ENCODE data around the gene EPS15.
"Not testable (repeated sequence)": the region's sequence is repeated elsewhere in the genome, so short reads cannot be mapped to it uniquely, and the experiment has no call there.

The EPS15 gene

DNA sequence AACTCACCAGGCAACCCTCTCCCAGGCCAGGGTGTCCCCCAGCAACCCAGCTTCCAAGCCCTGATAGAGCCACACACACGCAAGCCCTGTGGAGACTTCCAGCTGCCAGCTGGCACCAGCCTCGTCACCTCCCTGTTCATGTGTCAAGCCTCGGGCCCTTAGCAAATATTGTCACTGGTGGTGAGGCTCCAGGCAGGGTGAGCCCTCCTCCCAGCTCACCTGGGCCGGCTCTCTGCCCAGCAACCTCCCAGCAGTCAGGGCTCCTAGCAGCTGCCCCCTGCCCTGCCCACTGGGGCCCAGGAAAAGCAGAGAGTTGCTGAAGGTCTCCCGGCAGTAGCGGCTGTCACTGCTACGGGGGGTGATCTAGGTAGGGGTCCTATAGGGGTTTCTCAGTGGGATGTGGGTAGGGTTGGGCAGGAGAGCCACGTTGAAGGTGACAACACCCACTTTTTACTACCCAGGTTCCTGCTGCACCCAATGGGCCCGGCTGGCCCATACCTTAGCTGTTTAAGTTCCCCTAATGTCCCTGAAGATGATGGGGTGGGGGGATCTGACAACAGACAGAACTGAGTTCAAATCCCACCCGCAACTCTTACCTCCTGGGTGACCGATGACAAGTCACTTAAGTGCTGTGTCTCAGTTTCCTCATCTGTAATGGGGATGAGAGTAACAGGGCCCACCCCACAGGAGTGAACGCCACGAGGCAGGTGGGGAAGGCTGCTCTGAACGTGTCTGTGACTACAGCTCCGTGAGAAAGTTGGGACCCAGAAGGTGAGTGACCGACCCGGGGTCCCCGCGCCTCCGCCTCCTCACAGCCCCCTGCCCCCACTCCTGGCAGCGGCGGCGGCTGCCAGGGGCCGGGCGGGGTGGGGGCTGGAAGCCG lies 189.4 kb downstream of the EPS15 start:
- DNase-seq: no peak

DNA sequence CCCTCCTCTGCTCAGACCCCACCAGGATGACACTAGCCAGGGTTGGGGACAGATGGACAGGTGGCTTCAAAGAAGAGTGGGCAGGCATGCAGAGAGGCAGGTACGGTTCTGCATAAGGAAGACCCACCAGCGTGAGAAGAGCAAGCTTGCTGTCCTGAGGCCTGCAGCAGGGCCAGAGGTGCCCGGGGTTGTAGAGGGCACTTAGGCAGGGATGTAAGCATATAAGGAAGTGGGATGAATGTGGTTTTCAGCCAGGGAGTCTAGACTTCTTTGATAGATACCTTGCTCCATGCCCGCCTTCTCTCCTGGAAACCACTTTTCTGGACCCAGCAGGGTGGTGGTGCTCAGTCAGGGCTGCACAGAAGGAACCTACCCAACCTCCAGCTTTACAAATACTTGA lies 190.1 kb downstream of the EPS15 start:
- no peak for DNase-seq

DNA sequence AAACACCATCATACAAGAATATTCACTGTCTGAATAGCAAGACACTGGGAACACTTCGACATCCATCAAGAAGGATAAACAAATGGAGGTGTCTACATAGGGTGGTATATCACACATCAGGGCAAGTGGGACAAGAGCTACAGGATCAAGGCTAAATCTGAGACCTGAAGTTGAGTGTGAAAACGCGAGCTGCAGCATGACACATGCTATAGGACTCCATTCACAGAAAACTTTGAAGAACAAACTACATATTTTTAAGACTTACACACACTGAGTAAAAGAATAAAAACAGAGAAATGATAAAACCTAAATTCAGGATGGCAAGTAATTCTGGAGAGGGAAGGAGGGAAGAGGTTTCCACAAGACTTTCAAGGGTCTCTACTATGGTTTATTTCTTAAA lies 190.8 kb downstream of the EPS15 start:
- no peak for DNase-seq

DNA sequence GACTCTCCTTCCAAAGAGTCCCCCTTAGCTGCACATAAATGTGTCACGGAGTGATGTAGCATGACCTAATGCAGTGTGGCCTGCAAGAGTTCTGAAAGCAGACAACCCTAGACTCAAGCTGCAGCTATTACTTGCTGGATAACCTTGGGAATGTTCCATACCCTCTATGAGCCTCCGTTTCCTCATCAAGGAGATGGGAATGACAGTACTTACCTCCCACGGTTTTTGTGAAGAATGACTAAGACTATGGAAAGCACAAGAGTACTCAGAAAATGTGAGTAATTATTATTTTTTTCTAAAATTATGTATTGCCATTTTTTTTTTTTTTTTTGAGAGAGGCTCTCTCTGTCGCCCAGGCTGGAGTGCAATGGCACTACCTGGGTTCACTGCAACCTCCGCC lies 191.7 kb downstream of the EPS15 start:
- no peak for DNase-seq

DNA sequence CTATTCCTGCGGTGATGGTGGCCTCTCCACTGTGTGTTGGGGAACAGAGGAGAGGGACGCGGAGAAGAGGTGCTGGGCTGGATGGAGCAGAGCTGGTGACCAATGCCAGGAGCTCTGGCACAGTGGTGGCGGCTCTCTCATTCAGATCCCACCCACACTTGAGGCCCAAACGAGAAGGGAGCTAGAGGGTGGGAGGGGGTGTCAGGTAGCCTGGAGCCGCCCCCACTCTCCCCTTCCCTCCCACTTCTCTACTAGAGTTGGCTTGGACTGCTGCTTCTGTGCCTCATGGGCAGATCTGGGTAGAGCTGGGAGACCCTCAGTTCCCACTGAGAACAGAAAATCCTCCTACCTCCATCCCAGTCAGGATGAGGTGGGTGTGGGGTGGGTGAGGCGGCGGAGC lies 192.2 kb downstream of the EPS15 start:
- DNase-seq: no peak

DNA sequence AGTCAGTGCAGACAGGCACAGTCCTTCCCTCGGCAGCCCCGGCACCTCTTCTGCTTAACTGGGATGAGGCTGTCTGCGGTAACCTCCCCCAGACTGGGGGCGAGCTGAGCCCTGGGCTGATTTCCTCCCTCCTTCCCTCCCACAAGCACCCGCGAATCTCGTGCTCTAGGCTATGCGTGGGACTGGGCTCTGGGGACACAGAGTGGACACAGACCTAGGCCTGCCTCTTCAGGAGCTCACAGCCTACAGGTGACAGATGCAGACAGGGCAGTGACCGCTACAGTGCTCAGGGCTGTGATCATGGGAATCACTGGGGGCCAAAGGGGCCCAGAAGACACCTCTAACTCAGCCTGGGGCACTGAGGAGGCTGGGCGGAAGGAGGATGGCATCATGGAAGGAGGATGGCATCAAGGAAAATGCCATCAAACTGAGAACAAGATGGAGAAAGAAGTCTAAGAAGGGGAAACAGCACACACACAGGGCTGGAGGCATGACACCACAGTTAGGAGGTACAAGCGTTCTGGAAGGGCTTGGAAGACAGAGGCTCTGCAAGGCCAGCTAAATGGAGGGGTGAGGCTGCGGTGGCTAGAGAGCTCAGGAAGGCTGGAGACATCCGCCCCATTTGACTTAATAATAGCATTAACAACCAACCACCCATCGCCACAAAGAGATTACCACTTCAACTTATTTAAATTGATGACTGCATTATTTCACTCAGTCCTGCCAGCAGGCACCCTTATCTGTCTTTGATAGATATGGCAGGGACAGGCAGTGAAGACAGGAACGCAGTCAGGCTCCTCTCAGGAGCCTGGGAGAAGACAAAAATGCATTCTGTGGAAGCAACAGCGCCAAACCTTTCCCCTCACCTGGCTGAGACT lies 192.9 kb downstream of the EPS15 start:
- DNase-seq: no peak

DNA sequence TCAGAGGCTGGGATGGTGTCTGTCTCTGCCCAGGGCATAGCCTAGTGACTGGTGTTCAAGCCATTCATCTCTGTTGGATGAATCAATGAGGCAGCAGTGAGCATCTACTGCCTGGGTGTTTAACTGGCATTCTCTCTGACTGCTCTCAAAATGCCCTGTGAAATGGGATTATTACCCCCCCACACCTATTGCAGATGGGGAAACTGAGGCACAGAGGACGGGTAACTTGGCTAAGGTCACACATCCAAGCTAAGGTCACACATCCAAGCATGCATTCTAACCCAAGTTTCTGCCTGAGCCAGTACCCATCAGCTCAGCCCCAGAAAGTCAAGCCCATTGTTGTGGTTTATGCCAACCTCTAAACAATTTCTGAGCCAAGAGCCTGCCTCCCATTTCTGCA lies 193.7 kb downstream of the EPS15 start:
- no peak for DNase-seq

DNA sequence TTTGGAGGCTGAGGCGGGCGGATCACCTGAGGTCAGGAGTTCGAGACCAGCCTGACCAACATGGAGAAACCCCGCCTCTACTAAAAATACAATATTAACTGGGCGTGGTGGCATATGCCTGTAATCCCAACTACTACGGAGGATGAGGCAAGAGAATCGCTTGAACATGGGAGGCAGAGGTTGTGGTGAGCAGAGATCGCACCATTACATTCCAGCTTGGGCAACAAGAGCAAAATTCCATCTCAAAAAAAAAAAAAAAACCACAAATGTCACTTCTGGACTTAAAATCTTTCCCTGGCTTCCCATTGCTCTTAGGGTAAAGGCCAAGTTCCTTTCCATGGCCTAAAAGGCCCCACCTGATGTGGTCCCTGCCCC lies 194.1 kb downstream of the EPS15 start:
- DNase-seq: not testable (repeated sequence)

DNA sequence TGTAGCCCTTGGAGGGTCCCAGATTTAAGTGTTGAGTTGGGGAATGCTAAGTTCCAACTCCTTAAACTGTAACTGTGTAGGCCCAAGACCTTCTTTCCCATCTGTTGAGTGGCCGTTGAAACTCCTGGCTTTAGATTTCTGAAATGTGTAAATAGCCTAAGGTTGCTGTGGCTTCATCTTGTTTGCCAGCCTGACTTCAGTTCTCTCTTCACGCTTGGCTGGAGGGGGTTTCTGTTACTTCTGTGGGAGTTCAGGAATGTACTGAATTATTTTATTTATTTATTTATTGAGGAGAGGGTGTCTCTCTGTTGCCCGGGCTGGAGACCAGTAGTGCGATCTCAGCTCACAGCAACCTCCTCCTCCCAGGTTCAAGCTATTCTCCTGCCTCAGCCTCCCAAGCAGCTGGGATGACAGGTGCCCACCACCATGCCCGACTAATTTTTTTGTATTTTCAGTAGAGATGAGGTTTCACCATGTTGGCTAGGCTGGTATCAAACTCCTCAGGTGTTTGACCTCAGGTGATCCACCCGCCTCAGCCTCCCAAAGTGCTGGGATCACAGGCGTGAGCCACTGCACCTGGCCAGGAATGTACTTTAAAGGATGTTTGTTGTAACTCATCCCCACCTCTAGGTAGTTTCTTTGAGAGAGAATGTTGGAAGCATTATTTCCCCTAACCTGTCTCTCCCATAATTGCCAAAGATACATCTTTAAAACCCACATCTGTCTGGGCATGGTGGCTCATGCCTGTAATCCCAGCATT lies 194.6 kb downstream of the EPS15 start:
- no peak for DNase-seq

DNA sequence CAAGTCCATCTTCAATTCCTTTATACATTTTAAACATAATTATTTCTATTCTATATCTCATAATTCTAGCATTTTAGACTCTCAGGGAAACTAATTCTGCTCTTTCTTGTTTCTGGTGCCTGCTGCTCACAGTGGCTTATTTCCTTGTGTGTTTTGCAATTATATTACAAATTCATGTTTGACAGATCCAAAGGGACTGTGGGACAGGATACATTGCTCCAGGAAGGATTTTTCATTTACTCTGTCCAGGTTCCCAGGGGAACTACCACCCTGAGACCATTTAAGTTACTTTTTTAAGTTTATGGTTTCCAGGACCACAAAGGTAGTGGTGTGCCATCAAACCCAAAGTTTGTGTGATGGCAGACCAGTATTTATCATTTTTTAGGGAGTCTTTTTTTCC lies 195.3 kb downstream of the EPS15 start:
- no peak for DNase-seq

DNA sequence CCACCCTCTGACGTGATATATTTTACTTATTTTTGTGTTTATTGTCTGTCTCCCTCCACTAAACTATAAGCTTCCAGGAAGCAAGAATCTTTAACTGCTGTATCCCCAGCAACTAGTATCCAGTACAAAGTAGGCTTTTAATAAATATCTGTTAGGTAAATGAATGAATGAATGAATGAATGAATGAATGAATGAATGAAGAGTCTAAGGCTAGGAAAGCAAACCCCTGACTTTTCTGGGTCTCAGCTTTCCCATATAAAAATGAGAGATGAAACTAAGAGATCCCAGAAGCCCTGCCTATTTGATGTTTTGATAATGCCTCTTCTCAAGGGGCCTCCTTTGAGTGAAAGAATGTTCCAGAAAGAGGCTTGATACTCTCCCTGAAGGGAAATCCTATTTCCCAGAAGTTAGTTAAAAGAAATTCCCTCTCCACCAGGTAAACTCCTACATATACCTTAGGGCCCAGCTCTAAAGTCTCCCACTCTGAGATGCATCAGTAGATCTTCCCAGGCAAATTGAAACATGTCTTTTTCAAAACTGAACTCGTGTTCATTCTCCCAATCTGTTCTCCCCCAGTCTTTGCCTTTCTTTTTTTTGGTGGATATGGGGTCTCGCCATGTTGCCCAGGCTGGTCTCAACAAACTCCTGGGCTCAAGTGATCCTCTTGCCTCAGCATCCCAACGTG lies 196.5 kb downstream of the EPS15 start:
- no peak for DNase-seq

DNA sequence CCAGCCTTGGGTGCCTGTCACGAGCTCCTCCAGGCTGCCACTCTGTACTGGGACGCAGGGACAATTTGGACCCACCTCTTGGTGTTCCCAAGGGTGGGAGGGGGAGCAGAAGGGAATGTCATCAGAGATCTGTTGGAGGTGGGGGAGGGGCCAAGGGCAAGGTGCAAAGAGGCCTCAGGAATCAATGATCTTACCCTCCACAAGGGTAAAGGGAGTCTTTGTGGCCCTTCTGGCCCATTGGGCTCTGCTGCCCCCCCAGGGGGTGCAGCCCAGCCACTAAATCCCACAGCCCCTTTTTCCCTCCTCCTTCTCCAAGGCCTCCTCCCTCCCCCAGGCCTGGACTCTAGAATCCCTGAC lies 197.2 kb downstream of the EPS15 start:
- no peak for DNase-seq

DNA sequence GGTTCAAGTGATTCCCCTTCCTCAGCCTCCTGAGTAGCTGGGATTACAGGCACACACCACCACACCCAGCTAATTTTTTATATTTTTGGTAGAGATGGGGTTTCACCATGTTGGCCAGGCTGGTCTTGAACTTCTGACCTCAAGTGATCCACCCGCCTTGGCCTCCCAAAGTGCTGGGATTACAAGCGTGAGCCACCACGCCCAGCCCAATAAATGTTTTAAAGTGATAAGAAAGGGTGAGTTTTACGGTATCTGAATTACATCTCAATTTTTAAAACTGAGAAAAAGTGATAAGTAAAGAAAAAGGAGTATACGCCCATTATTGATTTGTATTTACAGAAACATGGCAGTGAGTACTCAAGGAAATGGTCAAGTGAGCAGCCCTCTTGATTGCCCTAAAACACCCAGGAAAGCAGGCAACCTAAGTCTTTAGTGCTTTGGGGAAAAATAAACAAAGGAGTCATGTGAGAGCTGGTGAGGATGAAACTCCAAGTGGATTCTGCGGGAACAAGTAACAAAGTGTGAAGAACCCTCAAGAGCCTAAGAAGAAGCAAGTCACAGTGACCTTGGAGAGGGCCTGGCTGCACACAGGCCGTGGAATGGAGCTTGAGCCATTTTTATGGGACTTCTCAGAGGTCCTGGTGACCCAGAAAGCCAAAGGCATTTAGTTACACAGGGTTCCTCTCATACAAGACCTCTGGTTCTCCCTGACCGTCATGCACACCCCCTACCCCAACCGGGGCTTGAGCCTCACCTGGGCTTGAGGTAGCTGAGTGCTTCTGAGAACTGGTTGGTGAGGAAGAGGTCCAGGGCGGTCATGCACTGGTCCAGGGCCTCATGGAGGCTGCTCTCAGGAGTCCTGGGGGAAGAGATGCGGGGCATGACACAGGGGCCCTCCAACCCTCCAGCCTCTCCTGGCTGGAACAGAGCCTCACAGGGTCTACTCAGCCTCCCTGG lies 197.8 kb downstream of the EPS15 start:
- DNase-seq: no peak

DNA sequence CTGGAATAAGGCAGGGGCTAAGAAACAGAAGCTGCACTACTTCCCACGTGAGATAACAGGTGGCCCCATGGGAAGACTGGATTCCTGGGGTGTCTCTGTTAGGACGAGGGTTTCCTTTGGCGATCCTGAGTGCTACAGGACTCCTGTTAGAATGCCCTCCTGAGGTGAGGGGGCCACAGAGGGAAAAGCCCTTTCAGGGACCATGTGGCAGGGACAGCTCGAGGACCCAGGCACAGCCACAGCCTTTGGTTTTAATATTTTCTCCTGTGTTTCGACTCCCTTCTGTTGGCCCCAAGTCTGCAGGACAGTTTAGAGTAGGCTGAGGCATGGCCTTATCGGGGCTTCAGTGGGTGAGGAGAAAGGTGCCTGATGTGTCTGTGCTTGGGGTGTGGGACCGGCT lies 201.3 kb downstream of the EPS15 start:
- DNase-seq: no peak

DNA sequence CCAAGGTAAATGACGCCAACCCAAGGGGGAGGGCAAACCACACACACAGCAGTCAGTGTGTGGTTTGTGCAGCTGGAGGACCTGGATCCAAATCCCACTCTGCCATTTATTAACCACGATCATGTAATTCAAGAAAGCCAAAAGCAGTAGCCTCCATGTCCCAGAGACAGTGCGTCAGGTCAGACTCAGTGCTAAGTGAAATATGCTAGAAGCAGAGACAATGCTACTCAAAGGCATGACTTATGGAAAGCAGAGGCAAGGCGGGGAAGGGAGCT lies 202.3 kb downstream of the EPS15 start:
- no peak for DNase-seq

DNA sequence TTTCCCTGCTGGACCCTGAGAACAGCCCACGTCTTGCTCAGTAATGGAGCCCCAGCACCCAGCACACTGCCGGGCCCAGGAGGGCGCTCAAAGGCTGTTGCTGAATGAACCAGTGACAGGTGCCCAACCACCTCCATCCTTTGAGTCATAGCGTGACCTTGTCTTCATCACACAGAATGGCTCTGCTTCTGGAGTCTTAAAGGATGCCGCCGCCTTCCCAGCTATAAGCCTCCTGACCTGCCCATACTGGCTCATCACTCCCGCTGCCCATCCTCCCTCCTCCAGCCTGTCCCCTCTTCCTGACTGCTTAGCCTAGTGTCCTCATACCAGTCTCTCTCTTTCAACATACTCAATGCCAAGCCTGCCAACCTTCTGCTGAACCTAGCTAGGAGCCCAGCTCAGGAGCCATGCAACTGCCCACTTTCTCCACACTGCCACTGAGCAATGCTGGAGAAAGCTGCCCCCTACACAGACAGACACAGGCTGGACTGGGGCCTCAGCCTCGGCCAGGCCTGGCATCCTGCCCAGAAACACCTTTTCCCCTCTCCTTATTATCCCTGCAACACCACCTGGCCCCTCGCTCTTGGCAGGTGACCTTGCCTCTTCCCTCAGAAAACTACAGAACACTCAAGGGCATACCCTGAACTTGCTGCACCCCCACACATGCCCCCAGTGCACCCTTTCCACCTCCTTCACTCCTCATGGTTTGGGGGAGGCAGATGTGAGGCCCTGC lies 202.8 kb downstream of the EPS15 start:
- no peak for DNase-seq

DNA sequence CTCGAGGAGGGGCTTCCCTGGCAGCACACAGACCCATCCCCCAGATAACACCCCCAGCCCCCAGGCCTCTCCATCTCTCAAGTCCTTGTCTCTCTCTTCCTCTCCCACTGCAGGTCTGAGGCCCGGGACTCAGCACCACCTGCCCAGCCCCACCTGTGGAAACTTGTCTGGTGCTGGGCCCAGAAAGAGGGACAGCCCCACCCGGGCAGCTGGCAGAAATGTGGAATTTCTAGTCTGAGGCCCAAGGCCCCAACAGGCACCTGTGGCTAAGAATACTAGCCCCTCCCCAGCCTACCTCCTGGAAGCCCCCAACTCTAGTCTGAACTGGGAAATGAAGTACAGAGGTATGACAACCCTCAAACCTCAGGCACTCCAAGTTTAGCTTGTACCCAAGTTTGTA lies 204.1 kb downstream of the EPS15 start:
- DNase-seq: no peak

DNA sequence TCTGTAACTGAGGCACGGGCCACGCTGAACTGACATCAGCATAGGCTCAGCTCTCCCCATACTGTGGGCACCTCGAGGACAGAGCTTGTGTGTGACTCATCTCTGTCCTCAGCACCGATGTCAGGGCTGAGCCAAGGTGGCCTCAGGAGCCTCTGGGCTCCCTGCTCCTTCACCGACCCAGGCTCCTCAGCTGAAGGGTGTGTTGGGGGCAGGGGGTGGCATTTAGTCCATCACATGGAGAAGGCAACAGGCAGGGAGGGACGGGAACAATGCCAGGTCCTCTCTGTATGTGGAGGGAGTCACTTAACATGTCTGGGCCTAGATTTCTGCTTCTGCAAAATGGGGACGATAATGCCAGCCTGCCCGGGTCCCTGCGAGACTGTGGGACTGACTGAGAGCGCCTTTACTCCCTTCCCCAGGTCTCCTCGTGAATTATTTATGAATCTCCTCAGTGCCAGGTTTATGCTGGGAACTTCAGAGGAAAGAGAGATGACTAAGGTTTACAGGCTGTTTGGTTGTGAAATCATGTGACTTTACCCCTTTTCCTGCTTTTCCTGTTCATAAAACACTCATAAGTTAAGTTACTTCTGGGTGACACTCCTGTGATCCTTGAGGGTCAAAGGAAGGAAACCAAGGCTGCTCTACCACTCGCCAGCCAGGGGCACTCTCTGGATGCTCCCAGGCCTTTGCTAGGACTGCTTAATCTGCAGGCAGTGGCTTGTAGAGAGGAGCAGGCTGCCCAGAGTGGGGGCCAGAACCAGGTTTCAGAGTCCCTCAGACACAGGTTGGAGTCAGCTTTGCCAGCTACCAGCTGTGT lies 204.9 kb downstream of the EPS15 start:
- no peak for DNase-seq

DNA sequence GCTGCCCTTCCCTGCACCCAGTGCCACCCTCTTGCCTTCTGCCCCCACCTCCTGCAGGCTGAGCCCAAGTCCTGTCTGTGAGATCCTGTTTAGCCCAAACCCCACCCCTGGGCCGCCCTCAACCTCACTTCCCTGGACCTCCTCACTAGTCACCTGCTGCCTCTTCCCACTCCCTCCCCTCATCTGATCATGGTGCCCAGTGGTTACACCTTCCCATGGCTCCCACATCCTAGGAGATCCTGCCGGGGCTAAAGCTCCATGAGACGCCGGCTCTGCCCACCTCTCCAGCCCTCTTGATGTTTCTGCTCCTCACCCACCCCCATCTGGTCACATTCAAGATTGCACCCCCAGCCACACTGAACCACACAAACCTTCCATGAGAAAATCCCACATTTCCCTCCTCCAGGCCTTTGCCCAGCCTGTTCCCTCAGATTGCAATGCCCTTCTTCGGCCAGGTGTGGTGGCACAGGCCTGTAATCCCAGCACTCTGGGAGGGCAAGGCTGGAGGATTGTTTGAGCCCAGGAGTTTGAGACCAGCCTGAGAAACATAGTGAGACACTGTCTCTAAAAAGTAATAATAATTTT lies 205.7 kb downstream of the EPS15 start:
- no peak for DNase-seq

DNA sequence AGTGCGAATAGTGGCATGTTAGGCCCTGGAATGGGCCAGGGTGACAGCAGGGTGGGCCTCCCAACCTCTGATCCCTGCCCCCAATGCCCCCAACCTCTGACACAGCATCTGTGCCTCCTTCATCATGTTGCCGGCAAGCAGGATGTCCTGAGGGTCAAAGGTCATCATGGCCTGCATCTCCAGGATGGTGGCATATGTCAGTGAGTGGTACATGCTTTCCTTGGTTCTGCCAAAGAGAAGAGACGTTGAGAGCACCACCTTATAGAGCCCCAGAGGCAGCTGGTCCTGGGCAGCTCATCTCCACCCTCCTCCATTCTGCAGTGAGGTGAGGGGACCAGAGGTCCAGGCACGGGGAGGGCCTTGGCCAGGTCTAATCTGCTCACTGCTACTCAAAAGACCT lies 206.3 kb downstream of the EPS15 start:
- DNase-seq: no peak

All from central memory CD4-positive, alpha-beta T cell (primary cell).